ENCODE measurements around the gene GRID2IP. TPM values are rescaled to one million over a fixed set of nuclear protein-coding genes. Genes with fewer than 3 reads are reported as not detected.
"Not testable (repeated sequence)": the region's sequence is repeated elsewhere in the genome, so short reads cannot be mapped to it uniquely, and the experiment has no call there.

Gene GRID2IP
- total RNA-seq, 2 donors from 2014 or later, result 0.73 to 2.6 TPM

DNA sequence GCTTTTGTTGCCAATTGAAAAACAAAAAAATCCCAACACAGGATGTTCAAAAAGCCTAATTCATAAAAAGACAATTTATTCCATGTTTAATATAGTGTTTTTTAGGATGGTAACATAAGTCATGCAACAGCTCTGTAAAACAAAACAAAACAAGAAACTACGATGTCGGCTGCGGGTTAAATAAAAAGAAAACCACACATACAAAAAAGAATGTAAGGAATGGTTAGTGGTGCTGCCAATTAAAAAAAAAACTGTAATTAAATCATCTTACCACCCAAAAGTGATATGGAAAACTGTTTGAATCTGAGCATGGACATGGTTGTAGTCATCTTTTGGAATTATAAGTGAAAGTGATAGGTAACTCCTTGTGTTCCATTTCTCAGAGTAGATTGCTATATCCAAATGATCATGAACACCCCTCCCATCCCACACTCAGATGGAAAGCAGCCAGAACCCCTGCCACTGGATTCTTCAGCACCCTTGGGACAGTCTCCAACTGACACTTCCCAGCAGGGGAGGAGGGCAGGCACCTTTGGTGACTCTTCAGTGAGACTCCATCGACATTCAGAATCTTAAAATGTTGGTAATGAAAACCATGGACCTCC is 89.2 kb downstream of the GRID2IP start:
- intact Hi-C loops (cut with DNase I), result no loop called here
- H3K9me3 ChIP-seq, result no peaks in the 10 kb centered on the region
- H3K27ac ChIP-seq, result no peak overlapping the region
- no peaks in the 10 kb centered on the region for H3K36me3 ChIP-seq
- TF ChIP-seq POLR2AphosphoS5 (IDR thresholded peaks at IDR 0.05) (no peak), POLR2A (IDR thresholded peaks at IDR 0.05) (no peak)
- TF ChIP-seq, protein P1, sequence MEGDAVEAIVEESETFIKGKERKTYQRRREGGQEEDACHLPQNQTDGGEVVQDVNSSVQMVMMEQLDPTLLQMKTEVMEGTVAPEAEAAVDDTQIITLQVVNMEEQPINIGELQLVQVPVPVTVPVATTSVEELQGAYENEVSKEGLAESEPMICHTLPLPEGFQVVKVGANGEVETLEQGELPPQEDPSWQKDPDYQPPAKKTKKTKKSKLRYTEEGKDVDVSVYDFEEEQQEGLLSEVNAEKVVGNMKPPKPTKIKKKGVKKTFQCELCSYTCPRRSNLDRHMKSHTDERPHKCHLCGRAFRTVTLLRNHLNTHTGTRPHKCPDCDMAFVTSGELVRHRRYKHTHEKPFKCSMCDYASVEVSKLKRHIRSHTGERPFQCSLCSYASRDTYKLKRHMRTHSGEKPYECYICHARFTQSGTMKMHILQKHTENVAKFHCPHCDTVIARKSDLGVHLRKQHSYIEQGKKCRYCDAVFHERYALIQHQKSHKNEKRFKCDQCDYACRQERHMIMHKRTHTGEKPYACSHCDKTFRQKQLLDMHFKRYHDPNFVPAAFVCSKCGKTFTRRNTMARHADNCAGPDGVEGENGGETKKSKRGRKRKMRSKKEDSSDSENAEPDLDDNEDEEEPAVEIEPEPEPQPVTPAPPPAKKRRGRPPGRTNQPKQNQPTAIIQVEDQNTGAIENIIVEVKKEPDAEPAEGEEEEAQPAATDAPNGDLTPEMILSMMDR (IDR thresholded peaks at IDR 0.05), result no peak
- WGBS, result 73% methylated on average over 4 of the region's 4 CpGs
- H3K27me3 ChIP-seq (replicated peaks; ENCODE audit: insufficient read depth), result no peaks in the 10 kb centered on the region
- no peak for DNase-seq (ENCODE audit: low spot score)
- no peak overlapping the region for H3K4me3 ChIP-seq
- no peaks in the 10 kb centered on the region for H3K4me1 ChIP-seq (replicated peaks)

DNA sequence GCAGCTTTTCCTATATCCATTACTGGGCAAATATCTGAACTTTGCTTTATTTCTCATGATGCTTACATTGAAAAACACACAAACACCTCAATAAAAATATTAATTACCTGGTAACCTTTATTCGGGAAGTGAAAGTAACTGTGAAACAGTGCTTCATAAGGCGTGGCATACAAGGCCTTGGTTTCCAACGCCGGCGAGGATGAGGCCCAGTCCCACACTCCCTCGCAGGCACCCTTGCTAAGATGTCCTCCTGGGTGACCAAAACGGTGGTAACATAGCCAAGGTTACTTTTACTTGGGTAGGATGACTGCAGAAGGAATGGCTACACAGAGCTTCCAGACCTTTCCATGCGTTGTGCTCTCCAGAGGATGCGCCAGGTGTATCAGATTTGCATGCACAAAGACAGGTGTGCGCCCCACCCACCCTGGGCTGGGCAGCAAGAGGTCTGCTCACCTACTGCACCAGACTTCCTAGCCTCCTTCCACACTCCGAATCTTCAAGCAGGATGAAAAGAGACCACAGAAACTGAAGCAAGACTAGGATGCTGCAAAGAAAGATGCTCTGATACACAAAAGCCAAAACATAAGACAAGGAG is 90.2 kb downstream of the GRID2IP start:
- no peak for TF ChIP-seq POLR2AphosphoS5 (IDR thresholded peaks at IDR 0.05)
- TF ChIP-seq, protein P1 (IDR thresholded peaks at IDR 0.05), result no peak
- no peak for TF ChIP-seq POLR2A (IDR thresholded peaks at IDR 0.05)
- no peaks in the 10 kb centered on the region for H3K9me3 ChIP-seq
- DNase-seq (ENCODE audit: low spot score), result no peak
- no peaks in the 10 kb centered on the region for H3K4me1 ChIP-seq (replicated peaks)
- H3K4me3 ChIP-seq, result no peak overlapping the region
- intact Hi-C loops (cut with DNase I), result no loop called here
- no peaks in the 10 kb centered on the region for H3K27me3 ChIP-seq (replicated peaks; ENCODE audit: insufficient read depth)
- no peaks in the 10 kb centered on the region for H3K36me3 ChIP-seq
- peak overlapping the region; percentile 57 to 60 for H3K27ac ChIP-seq
- WGBS, result 89% methylated on average over 11 of the region's 11 CpGs

DNA sequence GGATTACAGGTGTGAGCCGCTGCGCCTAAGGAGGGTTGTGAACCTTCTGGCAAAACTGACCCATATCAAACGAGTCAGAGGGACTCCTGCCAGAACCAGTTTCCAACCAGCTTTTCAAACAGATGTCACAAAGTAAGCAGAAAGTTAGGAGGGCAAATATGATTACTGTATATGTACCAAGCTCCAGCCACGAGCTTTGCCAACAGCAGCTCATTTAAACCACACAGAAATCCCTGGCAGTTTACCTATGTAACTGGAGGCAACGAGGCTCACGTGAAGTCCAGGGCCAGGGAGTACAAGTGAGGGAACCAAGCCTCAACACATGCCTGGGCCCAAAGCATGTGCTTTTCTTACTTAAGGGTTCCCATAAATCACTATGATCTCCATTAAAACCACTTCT is 91.0 kb downstream of the GRID2IP start:
- Histone ChIP-seq H3K27me3 (replicated peaks; ENCODE audit: insufficient read depth) (no peaks in the 10 kb centered on the region), H3K9me3 (no peaks in the 10 kb centered on the region), H3K36me3 (no peaks in the 10 kb centered on the region), H3K4me1 (replicated peaks) (no peaks in the 10 kb centered on the region), H3K4me3 (no peak overlapping the region), H3K27ac (peak overlapping the region; percentile 57 to 68)
- 47% methylated on average over 6 of the region's 6 CpGs for WGBS
- intact Hi-C loops (cut with DNase I), result no loop called here
- TF ChIP-seq POLR2AphosphoS5 (IDR thresholded peaks at IDR 0.05) (peak; percentile 89), POLR2A (IDR thresholded peaks at IDR 0.05) (no peak)
- TF ChIP-seq, protein P1 (IDR thresholded peaks at IDR 0.05), result no peak
- peak; percentile 76 for DNase-seq (ENCODE audit: low spot score)

DNA sequence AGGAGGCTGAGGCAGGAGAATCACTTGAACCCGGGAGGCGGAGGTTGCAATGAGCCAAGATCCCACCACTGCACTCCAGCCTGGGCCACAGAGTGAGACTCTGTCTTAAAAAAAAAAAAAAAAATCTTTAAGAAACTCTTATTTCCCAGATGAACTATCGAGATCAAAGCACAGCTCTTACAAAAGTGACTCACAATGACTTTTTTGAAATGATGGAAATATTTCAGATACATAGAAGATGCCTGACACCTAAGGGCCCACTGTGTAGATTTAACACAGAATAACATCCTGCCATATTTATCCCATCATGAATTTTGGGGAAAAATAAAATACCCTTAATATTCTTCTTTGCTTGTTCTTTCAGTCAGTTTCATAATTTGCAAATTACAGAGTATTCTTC is 92.6 kb downstream of the GRID2IP start:
- intact Hi-C loops (cut with DNase I); H3K27ac ChIP-seq; H3K27me3 ChIP-seq (replicated peaks; ENCODE audit: insufficient read depth); H3K4me1 ChIP-seq (replicated peaks); H3K4me3 ChIP-seq; H3K36me3 ChIP-seq; DNase-seq (ENCODE audit: low spot score); H3K9me3 ChIP-seq: not testable (repeated sequence)
- WGBS, result 97% methylated on average over 3 of the region's 3 CpGs

DNA sequence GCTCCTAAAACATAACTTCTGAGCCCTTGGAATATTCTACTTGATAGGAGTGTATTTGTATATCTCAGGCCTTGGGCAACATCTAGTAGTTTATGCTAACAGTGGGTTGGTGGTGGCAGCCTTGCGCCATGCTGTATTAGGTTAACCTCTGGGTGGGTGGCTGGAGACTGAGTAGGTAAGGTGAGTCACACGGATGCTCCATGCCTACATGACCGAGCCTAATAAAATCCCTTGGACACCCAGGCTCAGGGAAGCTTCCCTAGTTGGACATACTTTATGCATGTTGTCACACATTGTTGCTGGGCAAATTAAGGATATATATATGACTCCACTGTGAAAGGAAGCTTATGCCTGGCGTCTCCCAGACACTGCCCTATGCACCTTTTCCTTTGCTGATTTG is 97.5 kb downstream of the GRID2IP start:
- intact Hi-C loops (cut with DNase I), result no loop called here
- no peak overlapping the region for H3K27ac ChIP-seq
- H3K9me3 ChIP-seq, result no peaks in the 10 kb centered on the region
- no peaks in the 10 kb centered on the region for H3K4me1 ChIP-seq (replicated peaks)
- H3K27me3 ChIP-seq (replicated peaks; ENCODE audit: insufficient read depth), result no peaks in the 10 kb centered on the region
- TF ChIP-seq POLR2A (IDR thresholded peaks at IDR 0.05), result no peak
- TF ChIP-seq, protein P1 (IDR thresholded peaks at IDR 0.05), result no peak
- no peak for TF ChIP-seq POLR2AphosphoS5 (IDR thresholded peaks at IDR 0.05)
- H3K36me3 ChIP-seq, result no peaks in the 10 kb centered on the region
- 78% methylated on average over 4 of the region's 4 CpGs for WGBS
- no peak for DNase-seq (ENCODE audit: low spot score)
- no peak overlapping the region for H3K4me3 ChIP-seq

Measured in prostate gland (tissue), 2 donors.